Osteoblast (primary cell): ENCODE measurements around the gene HPRT1. TPM values are rescaled to one million over a fixed set of nuclear protein-coding genes. Genes with fewer than 3 reads are reported as not detected.

Experiments
- DNase-seq: peaks from one replicate; pipeline ENCODE4 v3.0.0; 2011; ENCODE audit warnings: low spot score, mixed read lengths; ENCODE audit not compliant: insufficient read length; ENCODE audit errors: missing footprints
- H2AFZ ChIP-seq: 2 replicates; pipeline ENCODE4 v1.6.0; 2011; ENCODE audit warnings: mild to moderate bottlenecking, low read length
- H3K27ac ChIP-seq: 2 replicates; pipeline ENCODE4 v1.5.1; 2011; ENCODE audit warnings: mild to moderate bottlenecking, low read depth, low read length, moderate library complexity
- H3K27me3 ChIP-seq: 2 replicates; pipeline ENCODE4 v1.6.0; 2012; ENCODE audit warnings: mild to moderate bottlenecking, control low read depth, inconsistent platforms, low read length, moderate library complexity; ENCODE audit not compliant: insufficient read depth
- H3K36me3 ChIP-seq: 2 replicates; pipeline ENCODE4 v1.5.1; 2011; ENCODE audit warnings: mild to moderate bottlenecking, low read length, control low read depth, moderate library complexity; ENCODE audit not compliant: insufficient read depth
- H3K4me1 ChIP-seq: 2 replicates; pipeline ENCODE4 v1.5.1; 2011; ENCODE audit warnings: mild to moderate bottlenecking, low read length, control low read depth, moderate library complexity; ENCODE audit not compliant: insufficient read depth
- H3K4me2 ChIP-seq: 2 replicates; pipeline ENCODE4 v1.6.0; 2011; ENCODE audit warnings: mild to moderate bottlenecking, low read length; ENCODE audit not compliant: insufficient read depth
- H3K4me3 ChIP-seq: fragments of 200-600 bp; sonication (generic); 3 replicates; pipeline ENCODE4 v1.5.1; 2012; ENCODE audit warnings: mild to moderate bottlenecking, low read length, inconsistent platforms; ENCODE audit not compliant: insufficient read depth
- H3K79me2 ChIP-seq: 2 replicates; pipeline ENCODE4 v1.6.0; 2012; ENCODE audit warnings: mild to moderate bottlenecking, low read length, control low read depth, inconsistent platforms; ENCODE audit not compliant: insufficient read depth
- H3K9me3 ChIP-seq: 2 replicates; pipeline ENCODE4 v1.5.1; 2011; ENCODE audit warnings: low read depth, low read length, control low read depth
- H4K20me1 ChIP-seq: 2 replicates; pipeline ENCODE4 v1.6.0; 2012; ENCODE audit warnings: mild to moderate bottlenecking, low read length, control low read depth; ENCODE audit not compliant: insufficient read depth
- CTCF ChIP-seq: IDR thresholded peaks from 2 replicates; pipeline ENCODE4 v1.5.1; 2011; ENCODE audit warnings: mild to moderate bottlenecking, low read depth, low read length, moderate library complexity; ENCODE audit errors: extremely low read depth
- total RNA-seq: library from RNA; depleted of rRNA; stranded (reverse); fragments of >200 nt; gene quantifications from 2 replicates; pipeline ENCODE4 v1.2.3, GENCODE V29; 2012

HPRT1 gene
- total RNA-seq, 1 donor: 6.2 TPM

DNA sequence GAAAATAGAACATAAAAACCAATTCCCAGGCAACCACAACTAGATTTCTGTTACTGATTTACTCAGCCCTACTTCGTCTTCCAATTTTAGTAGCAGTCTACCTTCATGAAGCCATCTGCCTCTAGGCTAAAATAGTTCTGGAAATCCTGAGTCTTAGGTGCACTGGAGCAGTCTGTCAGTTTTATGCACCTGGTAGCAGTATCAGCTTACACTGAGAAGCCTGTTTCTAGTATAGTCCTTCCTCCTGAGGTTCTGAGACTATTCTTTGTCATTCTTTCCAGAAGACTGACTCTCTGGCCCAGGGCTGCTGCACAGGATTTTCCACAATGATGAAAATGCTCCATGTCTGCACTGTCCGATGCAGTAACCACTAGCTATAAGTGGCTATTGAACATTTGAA is 16.9 kb upstream of the HPRT1 start:
- Histone ChIP-seq H3K36me3 (no peaks in the 10 kb centered on the region), H3K4me1 (no peaks in the 10 kb centered on the region), H3K4me3 (no peak overlapping the region), H4K20me1 (no peaks in the 10 kb centered on the region), H3K79me2 (no peaks in the 10 kb centered on the region), H3K4me2 (no peak overlapping the region), H3K27me3 (no peaks in the 10 kb centered on the region), H2AFZ (no peak overlapping the region), H3K27ac (no peak overlapping the region), H3K9me3 (no peaks in the 10 kb centered on the region)
- TF ChIP-seq CTCF: no peak
- DNase-seq: no peak

GRCh38 chrX:134443461-134443860 is 16.5 kb upstream of the HPRT1 start:
- no peaks in the 10 kb centered on the region for H3K4me1 ChIP-seq
- H3K27ac ChIP-seq: no peak overlapping the region
- H3K4me2 ChIP-seq: no peak overlapping the region
- no peaks in the 10 kb centered on the region for H3K9me3 ChIP-seq
- H3K79me2 ChIP-seq: no peaks in the 10 kb centered on the region
- no peaks in the 10 kb centered on the region for H3K36me3 ChIP-seq
- no peaks in the 10 kb centered on the region for H3K27me3 ChIP-seq
- no peaks in the 10 kb centered on the region for H4K20me1 ChIP-seq
- no peak for TF ChIP-seq CTCF
- DNase-seq: no peak
- no peak overlapping the region for H2AFZ ChIP-seq
- H3K4me3 ChIP-seq: no peak overlapping the region

- H3K27me3 ChIP-seq: no peaks in the 10 kb centered on the region
- H3K79me2 ChIP-seq: no peaks in the 10 kb centered on the region
- TF ChIP-seq CTCF: no peak
- no peak overlapping the region for H3K4me3 ChIP-seq
- H3K27ac ChIP-seq: no peak overlapping the region
- H3K9me3 ChIP-seq: no peaks in the 10 kb centered on the region
- no peaks in the 10 kb centered on the region for H3K36me3 ChIP-seq
- H3K4me2 ChIP-seq: no peak overlapping the region
- no peak for DNase-seq
- no peaks in the 10 kb centered on the region for H3K4me1 ChIP-seq
- no peaks in the 10 kb centered on the region for H4K20me1 ChIP-seq
- no peak overlapping the region for H2AFZ ChIP-seq
Observed at GRCh38 chrX:134444681-134445080, 15.3 kb upstream of the HPRT1 start.

DNA sequence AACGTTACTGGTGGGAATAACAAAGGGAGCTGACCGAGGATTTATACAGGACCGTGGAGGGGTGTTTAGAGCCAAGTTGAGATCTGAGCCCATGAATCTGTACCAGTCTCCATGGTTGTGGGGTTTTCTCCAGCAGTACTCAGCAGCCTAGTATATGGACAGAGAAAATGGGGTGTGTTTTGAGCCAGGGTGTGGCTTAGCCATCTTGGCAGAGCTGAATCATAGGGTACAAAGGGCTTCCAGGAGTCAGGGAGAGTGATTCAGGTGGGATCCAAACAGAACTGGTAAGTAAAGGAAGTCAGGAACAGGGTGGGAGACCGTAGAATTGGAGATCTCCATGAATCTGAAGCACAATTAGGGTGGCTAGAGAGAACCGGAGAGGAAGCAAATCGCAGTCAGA is 7.4 kb upstream of the HPRT1 start:
- no peak for TF ChIP-seq CTCF
- no peak overlapping the region for H3K4me3 ChIP-seq

More for the DNA sequence above, 7.4 kb upstream of the HPRT1 start:
- H3K9me3 ChIP-seq: no peaks in the 10 kb centered on the region
- no peaks in the 10 kb centered on the region for H3K36me3 ChIP-seq
- no peaks in the 10 kb centered on the region for H3K79me2 ChIP-seq
- H3K4me1 ChIP-seq: no peaks in the 10 kb centered on the region
- H3K27me3 ChIP-seq: no peaks in the 10 kb centered on the region
- no peak for DNase-seq
- H4K20me1 ChIP-seq: no peaks in the 10 kb centered on the region
- no peak overlapping the region for H3K27ac ChIP-seq
- no peak overlapping the region for H2AFZ ChIP-seq
- H3K4me2 ChIP-seq: no peak overlapping the region
